GM21381 (cell line): ENCODE measurements around the gene AKT1S1.

Experiments
- ATAC-seq: cut with Tn5 transposase; IDR thresholded peaks from one replicate; pipeline ENCODE4 v1.9.1; 2021; ENCODE audit warnings: mild to moderate bottlenecking, moderate library complexity; ENCODE audit not compliant: unreplicated experiment

The AKT1S1 gene

GRCh38 chr19:49908480-49909420, 31.6 kb upstream of the AKT1S1 start:
- ATAC-seq: no peak

- ATAC-seq: no peak
Observed at GRCh38 chr19:49907745-49908446, 30.7 kb upstream of the AKT1S1 start.

DNA sequence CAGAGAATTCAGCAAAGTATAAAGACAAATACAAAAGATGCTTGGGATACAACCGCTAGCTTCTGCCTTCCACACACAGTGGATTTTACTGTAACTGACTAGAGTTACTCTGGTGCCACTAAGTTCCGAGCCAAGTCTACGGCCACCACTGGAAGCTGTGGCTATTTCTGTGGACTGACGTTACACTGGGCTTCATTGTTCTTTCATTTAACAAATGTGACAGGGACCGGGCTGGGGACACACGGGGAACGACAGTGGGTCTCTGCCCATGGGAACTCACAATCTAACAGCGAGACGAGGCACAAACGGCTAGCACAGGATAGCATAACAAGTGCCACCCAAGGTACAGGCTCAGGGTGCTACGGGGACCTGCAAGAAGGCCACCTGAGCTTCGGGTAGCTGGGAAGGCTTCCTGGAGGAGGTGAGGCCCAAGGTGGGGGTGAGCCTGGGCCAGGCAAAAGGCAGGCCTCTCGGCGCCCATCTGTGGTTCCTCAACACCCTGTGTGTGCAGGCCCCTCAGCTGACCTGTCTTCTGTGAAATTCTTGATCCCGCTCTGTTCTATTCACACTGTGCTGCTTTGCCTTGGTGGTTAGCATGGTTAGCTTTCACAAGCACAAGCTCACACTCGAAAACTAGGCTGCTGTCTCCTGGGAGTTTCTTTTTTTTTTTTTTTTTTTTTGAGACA, 29.9 kb upstream of the AKT1S1 start:
- ATAC-seq: no peak

- no peak for ATAC-seq
Observed at GRCh38 chr19:49904136-49904535, 27.0 kb upstream of the AKT1S1 start.

GRCh38 chr19:49896863-49897621, 19.9 kb upstream of the AKT1S1 start, which contains the start of gene IL4I1:
IL4I1 (minus strand) TSS chr19:49896887; CDS start chr19:49896160, 727 bp downstream.
- peak; percentile 49 for ATAC-seq

- no peak for ATAC-seq
Observed at GRCh38 chr19:49895566-49896297, 18.6 kb upstream of the AKT1S1 start.

GRCh38 chr19:49894879-49895565, 17.9 kb upstream of the AKT1S1 start:
- no peak for ATAC-seq

DNA sequence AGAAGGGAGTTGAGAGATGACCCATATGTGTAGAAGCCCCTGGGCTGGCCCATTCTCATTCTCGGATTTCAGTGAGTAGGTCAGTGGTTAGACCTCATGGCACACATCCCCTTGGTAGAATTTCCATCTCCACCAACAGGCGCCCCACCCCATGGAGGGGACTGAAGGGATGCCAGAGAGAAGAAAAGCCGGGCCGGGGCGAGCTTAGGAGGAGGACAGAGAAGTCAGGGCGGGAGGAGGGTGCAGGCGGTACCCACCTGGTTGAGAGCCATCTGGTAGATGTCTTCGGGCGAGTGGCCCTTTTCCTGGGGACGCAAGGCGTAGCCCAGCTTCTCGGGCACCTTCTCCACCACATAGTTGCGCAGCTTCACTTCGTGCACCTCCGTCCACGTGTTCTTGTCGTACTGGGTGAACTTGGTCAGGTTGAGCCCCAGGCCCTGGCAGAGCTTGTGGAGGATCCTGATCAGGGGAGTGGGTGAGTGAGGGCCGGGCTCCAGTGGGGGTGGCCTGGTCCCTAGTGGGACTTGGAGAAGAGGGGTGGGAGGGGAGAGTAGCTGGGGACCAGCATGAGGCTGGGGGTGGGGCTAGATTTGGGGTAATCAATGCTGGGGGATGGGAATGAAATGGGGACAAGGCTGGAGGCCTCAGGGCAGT, 17.0 kb upstream of the AKT1S1 start:
- no peak for ATAC-seq

DNA sequence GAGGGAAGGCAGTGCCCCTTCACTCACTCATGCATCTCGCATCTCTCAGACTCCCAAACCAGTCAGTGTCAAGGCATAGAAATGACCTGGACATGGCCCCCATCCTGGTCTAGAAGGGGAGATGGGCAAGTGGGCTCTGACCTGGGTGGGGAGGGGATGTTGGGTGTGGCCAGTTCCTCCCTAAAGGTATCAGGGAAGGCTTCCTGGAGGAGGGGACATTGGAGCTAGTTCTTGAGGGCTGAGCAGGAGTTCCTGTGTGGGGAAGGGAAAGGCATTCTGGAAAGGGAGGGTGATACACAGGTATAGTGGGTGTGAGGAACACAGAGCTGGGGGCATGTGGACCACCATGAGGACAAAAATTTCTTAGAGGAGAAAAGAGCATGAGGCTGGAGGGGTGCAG, 15.6 kb upstream of the AKT1S1 start:
- ATAC-seq: no peak

- ATAC-seq: no peak
Observed at GRCh38 chr19:49891393-49891792, 14.2 kb upstream of the AKT1S1 start.

- ATAC-seq: no peak
Observed at GRCh38 chr19:49890349-49891311, 13.5 kb upstream of the AKT1S1 start.

GRCh38 chr19:49889687-49890348, 12.7 kb upstream of the AKT1S1 start:
- no peak for ATAC-seq

- no peak for ATAC-seq
Observed at GRCh38 chr19:49889038-49889686, 12.0 kb upstream of the AKT1S1 start.

GRCh38 chr19:49888510-49888824, 11.3 kb upstream of the AKT1S1 start:
- no peak for ATAC-seq

- ATAC-seq: no peak
Observed at GRCh38 chr19:49887665-49888509, 10.7 kb upstream of the AKT1S1 start.
